ENCODE results near the gene HOXA9.

The HOXA9 gene

GRCh38 chr7:27204851-27205322 is 39.5 kb upstream of the HOXA9 start:
- no peak overlapping the region for H3K4me3 ChIP-seq (ENCODE audit: control insufficient read depth, low read depth, low read length)
- TF ChIP-seq CTCF (conservative IDR thresholded peaks at IDR 0.05; ENCODE audit: control insufficient read depth, insufficient read depth, low read depth, low read length) = no peak
- peak; percentile 25 for DNase-seq (ENCODE audit: low read depth)

- no peak overlapping the region for H3K4me3 ChIP-seq (ENCODE audit: control insufficient read depth, low read depth, low read length)
- TF ChIP-seq CTCF (conservative IDR thresholded peaks at IDR 0.05; ENCODE audit: control insufficient read depth, insufficient read depth, low read depth, low read length) = no peak
- DNase-seq (ENCODE audit: low read depth) = no peak
These were observed 38.7 kb upstream of the HOXA9 start for GRCh38 chr7:27203964-27204594.

- no peak for DNase-seq (ENCODE audit: low read depth)
- no peak for TF ChIP-seq CTCF (conservative IDR thresholded peaks at IDR 0.05; ENCODE audit: control insufficient read depth, insufficient read depth, low read depth, low read length)
- no peak overlapping the region for H3K4me3 ChIP-seq (ENCODE audit: control insufficient read depth, low read depth, low read length)
These were observed 38.1 kb upstream of the HOXA9 start for GRCh38 chr7:27203365-27203953.

GRCh38 chr7:27202862-27203134 is 37.5 kb upstream of the HOXA9 start:
- no peak for TF ChIP-seq CTCF (conservative IDR thresholded peaks at IDR 0.05; ENCODE audit: control insufficient read depth, insufficient read depth, low read depth, low read length)
- H3K4me3 ChIP-seq (ENCODE audit: control insufficient read depth, low read depth, low read length) = no peak overlapping the region
- no peak for DNase-seq (ENCODE audit: low read depth)

GRCh38 chr7:27202018-27202861 is 36.9 kb upstream of the HOXA9 start:
- no peak for TF ChIP-seq CTCF (conservative IDR thresholded peaks at IDR 0.05; ENCODE audit: control insufficient read depth, insufficient read depth, low read depth, low read length)
- no peak for DNase-seq (ENCODE audit: low read depth)
- no peak overlapping the region for H3K4me3 ChIP-seq (ENCODE audit: control insufficient read depth, low read depth, low read length)

GRCh38 chr7:27201580-27202017 is 36.3 kb upstream of the HOXA9 start:
- DNase-seq (ENCODE audit: low read depth) = no peak
- TF ChIP-seq CTCF (conservative IDR thresholded peaks at IDR 0.05; ENCODE audit: control insufficient read depth, insufficient read depth, low read depth, low read length) = no peak
- H3K4me3 ChIP-seq (ENCODE audit: control insufficient read depth, low read depth, low read length) = no peak overlapping the region

Measured in fibroblast of mammary gland (primary cell).